Measurements from ENCODE around the gene OR51S1. TPM values are rescaled to one million over a fixed set of nuclear protein-coding genes. Genes with fewer than 3 reads are reported as not detected.
"Not testable (repeated sequence)": the region's sequence is repeated elsewhere in the genome, so short reads cannot be mapped to it uniquely, and the experiment has no call there.

Gene OR51S1, protein sequence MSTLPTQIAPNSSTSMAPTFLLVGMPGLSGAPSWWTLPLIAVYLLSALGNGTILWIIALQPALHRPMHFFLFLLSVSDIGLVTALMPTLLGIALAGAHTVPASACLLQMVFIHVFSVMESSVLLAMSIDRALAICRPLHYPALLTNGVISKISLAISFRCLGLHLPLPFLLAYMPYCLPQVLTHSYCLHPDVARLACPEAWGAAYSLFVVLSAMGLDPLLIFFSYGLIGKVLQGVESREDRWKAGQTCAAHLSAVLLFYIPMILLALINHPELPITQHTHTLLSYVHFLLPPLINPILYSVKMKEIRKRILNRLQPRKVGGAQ
- total RNA-seq = not detected

DNA sequence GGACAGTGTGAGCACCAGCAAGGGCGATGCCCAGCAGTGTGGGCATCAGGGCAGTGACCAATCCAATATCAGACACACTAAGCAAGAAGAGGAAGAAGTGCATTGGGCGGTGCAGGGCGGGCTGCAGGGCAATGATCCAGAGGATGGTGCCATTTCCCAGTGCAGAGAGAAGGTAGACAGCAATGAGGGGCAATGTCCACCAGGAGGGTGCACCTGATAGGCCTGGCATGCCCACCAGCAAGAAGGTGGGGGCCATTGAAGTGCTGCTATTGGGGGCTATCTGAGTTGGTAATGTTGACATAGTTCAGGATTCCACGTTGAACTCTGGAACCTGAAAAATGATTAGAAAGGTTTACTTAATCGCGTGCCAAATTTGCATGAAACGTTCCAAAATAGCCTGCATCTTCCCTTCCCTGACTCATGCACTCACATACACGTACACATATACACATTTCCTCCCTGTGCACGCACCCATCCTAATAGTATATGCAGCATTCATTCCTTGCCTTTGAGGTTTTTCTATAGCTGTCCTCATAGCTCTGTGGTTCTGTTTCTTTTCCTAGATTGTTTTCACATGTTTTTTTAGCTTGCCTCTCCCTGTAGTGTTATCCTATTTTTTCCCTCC lies at the start of gene OR51S1:
TSS of gene OR51S1 (minus strand) at position 301 of the 625 bp plus-strand sequence. CDS start at position 301, 0 bp downstream.
- no peak for DNase-seq (ENCODE audit: low spot score in 2 of 2)
- no peak for FAIRE-seq

DNA sequence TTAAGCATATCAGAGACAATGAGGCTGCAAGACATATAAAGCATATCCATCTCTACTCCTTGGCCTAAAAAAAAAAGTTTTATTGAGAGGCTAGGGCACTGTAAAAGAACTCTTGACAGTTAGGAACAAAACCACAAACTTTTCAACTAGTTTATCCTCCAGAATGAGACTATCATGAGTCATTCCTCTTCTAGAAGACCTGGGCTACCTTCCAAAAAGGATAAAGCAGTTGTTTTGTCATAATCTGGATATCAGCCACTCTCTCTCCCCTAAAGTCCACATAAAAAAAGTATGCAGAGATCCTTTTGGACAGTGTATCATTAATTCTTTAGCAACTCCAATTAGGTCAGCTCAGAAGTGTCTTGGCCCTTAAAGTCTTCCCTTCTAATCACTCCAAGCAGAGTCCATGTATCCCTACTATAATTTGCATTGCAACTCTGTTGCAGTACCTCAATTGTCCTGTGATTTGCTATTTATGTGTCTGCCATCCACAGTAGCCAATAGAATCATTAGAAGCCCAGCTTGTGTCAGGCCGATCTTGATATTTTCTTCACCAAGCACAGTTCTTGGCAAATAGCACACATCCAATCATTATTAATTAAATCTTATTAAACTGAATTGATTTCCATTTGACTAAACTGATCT lies 43.1 kb upstream of the OR51S1 start:
- DNase-seq (ENCODE audit: low spot score in 2 of 2) = no peak
- FAIRE-seq = no peak

DNA sequence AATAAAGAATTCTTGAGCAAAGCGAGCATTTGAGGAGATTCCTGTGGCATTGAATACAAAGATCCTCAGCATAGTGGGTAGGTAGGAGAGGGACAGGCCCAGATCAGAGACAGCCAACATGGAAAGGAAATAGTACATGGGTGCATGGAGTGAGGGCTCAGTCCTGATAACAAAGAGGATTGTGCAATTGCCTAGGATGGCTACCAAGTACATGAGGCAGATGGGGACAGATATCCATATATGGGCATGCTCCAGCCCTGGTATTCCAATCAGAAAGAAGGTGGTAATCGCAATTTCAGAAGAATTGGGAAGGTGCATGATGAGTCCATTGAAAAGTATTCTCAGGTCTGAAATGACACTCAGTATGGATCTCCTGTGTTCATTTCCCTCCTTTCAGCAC lies 41.3 kb upstream of the OR51S1 start:
- no peak for FAIRE-seq
- DNase-seq (ENCODE audit: low spot score in 2 of 2) = no peak

DNA sequence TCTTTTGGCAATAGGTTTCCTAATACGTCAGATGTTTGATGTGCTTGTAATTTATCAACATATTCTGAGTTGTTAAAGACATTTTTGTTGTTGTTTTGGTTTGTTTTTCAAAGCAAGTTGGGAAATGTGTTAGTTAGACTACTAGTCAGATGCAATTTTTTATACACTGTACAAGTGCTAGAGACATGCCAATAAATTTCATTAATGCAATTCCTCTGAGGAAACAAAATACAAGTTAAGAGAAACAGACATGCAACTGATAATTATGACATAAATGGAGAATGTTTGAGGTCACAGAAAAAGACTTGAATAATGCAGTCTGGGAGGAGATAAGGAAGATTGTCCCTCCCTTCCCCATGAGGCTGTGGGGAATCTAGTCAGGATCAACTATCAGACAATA lies 38.6 kb upstream of the OR51S1 start:
- DNase-seq (ENCODE audit: low spot score in 2 of 2) (no peak), FAIRE-seq (no peak)

DNA sequence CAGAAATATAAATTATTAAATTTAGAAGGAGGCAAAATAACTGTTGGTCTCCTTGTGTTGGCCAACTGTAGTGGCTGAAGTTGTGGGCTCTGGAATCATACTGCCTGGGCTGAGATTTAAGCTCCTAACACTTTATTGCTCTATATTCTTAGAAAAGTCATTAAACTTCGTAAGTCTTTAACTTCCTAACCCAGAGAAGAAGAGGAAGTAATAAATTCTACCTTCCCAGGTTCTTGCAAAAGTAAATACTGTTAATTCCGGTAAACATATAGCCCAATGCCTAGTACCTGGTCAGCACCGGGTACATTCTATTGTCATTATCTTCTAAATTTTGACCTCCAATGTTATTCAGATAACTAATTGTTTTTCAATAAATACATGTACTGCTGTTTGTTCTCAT lies 37.2 kb upstream of the OR51S1 start:
- FAIRE-seq (no peak), DNase-seq (ENCODE audit: low spot score in 2 of 2) (no peak)

DNA sequence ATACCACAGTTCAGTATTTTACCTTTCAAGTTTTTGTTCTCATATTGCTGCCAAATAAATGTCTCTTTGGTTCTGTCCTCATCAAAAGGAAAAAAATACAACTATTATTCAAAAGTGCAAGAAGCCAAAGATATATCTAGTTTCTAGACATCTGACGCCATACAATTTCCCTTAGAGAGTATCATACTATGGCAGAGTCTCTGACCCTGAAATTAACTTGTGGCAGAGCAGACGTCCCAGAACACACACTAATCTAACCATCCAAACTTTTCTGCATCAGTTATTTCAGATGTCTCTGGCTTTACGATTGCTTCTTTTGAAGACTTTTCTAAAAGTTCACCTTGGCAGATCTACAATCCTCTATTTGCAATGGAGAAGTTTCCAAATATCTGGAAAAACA lies 35.4 kb upstream of the OR51S1 start:
- no peak for FAIRE-seq

DNA sequence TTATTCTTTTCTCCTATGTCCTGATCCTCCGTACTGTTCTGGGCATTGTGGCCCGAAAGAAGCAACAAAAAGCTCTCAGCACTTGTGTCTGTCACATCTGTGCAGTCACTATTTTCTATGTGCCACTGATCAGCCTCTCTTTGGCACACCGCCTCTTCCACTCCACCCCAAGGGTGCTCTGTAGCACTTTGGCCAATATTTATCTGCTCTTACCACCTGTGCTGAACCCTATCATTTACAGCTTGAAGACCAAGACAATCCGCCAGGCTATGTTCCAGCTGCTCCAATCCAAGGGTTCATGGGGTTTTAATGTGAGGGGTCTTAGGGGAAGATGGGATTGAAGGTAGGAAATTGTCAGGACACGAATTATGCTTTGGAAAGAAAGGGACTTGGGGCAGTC lies 33.5 kb upstream of the OR51S1 start:
- DNase-seq (ENCODE audit: low spot score in 2 of 2) = no peak
- FAIRE-seq = no peak

More for the DNA sequence above, 35.4 kb upstream of the OR51S1 start:
- no peak for DNase-seq (ENCODE audit: low spot score in 2 of 2)

DNA sequence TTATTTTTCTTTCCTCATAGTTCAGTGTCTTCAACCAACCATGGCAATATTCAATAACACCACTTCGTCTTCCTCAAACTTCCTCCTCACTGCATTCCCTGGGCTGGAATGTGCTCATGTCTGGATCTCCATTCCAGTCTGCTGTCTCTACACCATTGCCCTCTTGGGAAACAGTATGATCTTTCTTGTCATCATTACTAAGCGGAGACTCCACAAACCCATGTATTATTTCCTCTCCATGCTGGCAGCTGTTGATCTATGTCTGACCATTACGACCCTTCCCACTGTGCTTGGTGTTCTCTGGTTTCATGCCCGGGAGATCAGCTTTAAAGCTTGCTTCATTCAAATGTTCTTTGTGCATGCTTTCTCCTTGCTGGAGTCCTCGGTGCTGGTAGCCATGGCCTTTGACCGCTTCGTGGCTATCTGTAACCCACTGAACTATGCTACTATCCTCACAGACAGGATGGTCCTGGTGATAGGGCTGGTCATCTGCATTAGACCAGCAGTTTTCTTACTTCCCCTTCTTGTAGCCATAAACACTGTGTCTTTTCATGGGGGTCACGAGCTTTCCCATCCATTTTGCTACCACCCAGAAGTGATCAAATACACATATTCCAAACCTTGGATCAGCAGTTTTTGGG lies 33.0 kb upstream of the OR51S1 start, which contains the start of gene OR51T1:
TSS of gene OR51T1 (plus strand) at position 41 of the 641 bp plus-strand sequence. CDS start at position 41, 0 bp downstream.
- FAIRE-seq (no peak), DNase-seq (ENCODE audit: low spot score in 2 of 2) (no peak)

DNA sequence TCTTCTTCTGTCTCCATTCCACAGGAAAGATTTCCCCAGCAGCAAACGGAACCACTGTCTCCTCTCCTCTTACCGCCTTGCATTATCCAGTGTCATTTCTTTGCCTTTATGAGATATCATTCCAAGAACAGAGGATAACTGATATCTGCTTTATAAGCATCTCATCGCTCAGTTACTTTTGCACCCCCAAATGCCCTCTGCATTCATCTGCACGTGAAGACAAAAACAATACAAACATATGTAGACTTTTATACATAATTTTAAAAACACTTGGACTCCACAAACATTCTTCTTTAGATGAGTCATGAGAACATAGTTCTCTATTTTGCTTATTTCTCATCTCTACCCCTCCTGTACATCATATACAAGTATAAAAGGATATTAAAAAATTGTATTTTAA lies 32.2 kb upstream of the OR51S1 start:
- no peak for FAIRE-seq
- DNase-seq (ENCODE audit: low spot score in 2 of 2) = no peak

DNA sequence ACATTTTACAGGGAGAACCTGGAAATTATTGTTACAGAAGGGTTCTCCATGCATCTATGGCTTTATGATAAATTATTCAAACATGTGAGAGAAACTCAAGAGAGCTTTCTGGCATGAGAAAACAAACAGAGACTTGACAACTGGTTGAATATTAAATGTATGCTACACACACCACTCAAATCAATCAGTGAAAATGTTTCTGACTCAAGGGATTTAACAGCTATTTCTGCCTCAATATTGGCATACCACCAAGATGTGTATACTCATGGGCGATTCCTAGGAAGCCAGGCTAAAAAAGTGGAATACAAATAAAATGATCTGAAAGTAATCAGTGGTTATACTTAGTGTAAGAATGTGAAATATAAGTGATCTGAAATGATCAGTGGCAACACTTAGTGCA lies 16.8 kb upstream of the OR51S1 start:
- DNase-seq (ENCODE audit: low spot score in 2 of 2) (no peak), FAIRE-seq (no peak)

DNA sequence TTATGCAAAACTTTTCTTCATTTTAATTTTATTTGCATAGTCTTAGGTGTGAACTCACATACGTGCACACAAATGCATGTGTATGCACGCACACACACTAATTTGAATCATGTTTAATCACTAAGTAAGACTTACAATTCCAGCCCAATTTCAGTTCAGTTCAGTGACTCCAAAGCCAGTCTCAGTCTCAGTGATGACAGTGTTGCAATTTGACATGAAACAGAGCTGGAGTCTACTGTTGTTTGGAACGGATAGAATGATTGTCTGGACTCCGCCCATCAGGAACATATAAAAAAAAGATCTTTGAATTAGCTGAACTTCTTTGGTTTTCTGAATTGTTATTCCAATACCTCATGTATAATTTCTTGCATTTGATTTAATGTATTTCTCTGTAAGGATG lies 14.9 kb upstream of the OR51S1 start:
- FAIRE-seq (no peak), DNase-seq (ENCODE audit: low spot score in 2 of 2) (no peak)

DNA sequence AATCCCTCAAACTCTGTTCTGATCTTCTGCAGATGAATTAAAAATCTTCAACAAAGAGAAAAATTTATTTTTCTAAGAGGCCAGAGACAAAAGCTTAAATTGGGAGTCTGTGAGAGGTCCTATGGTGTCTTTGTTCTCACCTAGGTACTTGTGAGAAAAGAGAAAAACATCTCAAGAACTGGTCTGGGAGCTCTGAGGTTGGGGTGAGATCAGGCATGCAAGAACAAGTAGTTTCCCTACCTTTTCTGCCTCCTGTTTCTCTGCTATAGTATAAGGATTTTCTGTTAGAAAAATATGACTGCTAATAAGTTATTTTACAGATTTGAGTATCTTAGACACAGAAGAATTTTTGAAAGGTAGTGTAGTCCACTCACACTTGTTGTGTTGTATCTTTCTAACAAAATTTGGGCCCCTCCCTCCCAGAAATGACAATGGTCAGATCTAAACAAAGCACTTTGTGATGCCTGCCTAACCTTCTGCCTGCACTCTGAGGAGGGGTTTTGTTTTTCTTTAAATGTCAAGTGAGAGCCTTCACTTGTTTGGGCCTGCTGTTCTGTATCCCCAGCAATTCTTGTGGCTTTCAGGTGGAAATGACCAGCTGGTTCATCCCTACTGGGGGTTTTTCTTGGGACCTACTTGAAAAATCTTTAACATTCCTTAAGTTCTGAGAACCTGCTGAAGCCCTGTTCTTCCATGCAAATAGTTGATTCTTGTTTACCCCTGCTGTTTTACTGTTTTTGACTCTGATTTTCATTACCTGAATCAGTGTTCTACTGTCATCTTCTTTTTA lies 13.6 kb upstream of the OR51S1 start:
- FAIRE-seq (no peak), DNase-seq (ENCODE audit: low spot score in 2 of 2) (no peak)

DNA sequence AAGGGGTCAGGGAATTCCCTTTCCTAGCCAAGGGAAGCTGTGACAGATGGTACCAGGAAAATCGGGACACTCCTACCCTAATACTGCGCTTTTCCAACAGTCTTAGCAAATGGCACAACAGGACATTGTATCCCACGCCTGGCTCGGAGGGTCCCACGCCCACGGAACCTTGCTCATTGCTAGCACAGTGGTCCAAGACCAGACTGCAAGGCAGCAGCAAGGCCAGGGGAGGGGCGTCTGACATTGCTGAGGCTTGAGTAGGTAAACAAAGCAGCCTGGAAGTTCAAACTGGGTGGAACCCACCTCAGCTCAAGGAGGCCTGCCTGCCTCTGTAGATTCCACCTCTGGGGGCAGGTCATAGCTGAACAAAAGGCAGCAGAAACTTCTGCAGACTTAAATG lies 5.3 kb upstream of the OR51S1 start:
- DNase-seq (ENCODE audit: low spot score in 2 of 2); FAIRE-seq: not testable (repeated sequence)

DNA sequence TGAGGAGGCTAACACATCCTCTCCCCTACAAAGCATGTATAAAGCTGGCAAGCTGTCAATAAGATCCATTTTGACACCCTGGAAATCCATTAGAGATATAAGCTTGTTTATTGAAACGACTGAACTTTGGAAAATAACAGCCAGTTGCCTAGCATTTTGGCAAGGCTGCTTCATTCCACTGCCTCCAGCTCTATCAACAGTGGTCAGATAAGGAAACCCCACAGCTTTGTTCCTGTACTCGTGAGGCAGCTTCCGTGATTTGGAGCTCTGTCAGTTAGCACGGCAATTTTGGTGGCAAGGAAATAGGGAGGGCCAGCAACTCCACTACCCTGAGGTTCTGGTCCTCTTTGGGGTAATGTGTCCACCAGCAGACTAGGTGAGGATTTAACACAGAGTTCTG lies 2.0 kb upstream of the OR51S1 start:
- FAIRE-seq = no peak
- no peak for DNase-seq (ENCODE audit: low spot score in 2 of 2)

DNA sequence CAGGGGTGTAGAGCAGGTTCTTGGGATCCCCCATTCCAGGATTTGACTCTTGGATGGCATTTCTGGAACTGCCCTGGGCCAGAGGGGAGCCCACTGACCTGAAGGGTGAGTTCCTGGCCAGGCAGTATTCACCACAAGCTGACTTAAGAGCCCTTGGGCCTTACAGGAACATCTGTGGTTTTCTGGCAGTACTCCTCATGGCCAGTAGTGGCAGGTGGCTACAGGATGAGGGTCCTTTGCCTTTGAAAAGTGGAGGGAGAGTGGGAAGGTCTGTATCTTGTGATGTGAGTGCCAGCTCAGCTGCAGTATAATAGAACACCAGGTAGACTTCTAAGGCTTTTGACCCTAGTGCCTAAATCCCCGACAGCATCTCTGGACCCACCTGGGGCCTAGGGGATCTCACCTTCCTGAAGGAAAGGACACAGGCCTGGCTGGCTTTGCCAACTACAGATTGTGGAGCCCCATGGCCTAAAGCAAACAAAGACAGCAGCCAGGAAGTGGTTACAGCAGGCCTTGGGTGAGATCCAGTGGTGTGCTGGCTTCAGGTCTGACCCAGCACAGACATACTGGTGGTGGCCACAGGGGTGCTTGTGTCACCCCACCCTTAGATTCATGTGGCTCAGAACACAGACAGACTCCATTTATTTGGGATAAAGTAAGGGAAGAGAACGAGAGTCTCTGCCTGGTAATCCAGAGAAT lies 9.0 kb downstream of the OR51S1 start:
- FAIRE-seq = no peak
- no peak for DNase-seq (ENCODE audit: low spot score in 2 of 2)

DNA sequence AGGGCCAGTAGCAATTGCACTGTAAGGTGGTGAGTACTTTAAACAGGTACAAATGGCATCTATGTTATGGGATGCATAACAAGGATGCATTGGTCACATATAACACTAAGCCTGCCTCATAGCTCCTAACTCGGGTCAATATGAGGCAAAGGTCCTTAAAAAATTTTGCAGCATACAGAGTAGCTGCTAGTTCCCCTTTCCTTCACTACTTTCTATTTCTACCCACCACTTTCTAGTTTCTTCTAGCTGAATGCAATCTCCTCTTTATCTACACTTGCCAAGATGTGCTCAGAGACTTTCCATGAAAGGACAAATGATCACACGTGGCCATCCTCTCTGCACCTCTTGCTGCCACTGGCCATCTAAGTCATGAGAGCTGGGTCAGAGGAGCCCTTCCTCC lies 18.1 kb downstream of the OR51S1 start:
- no peak for FAIRE-seq

DNA sequence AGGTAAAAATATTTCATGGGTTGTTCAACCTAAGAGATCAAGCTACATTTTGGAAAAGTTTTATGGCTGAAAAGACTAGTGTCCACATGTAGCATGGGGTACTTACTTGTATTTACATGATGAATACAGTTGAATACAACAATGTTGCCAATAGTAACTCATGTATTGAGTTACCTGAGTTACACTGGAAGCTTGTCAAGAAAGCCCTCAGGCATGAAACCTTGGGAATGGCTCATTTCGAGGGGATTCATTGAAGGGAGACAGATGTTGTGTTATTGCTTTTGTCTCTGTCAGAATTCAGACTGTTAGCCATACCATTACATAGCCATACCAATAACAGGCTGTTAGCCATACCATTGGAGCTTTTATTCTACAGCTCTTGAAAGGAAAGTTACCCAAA lies 18.7 kb downstream of the OR51S1 start:
- FAIRE-seq = no peak
- DNase-seq (ENCODE audit: low spot score in 2 of 2) = no peak

More for the DNA sequence above, 18.1 kb downstream of the OR51S1 start:
- no peak for DNase-seq (ENCODE audit: low spot score in 2 of 2)

DNA sequence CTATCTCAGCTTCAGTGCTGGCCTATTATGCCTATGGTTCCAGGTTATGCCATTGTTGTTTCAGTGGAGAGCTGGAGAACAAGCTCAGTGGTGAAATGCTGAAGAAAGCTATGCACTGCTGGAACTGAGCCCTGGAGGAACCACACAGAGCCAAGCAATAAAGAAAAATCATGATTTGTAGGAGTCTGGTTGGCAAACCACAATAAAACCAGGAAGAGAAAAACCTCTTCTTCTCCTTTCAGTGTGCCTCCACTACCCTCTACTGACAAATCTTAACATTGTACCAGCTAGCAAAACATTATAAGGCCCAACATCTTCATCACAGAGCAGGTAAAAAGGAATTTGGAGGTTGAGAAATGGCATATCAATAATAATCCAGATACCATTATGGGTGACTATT lies 22.6 kb downstream of the OR51S1 start:
- no peak for DNase-seq (ENCODE audit: low spot score in 2 of 2)
- no peak for FAIRE-seq

DNA sequence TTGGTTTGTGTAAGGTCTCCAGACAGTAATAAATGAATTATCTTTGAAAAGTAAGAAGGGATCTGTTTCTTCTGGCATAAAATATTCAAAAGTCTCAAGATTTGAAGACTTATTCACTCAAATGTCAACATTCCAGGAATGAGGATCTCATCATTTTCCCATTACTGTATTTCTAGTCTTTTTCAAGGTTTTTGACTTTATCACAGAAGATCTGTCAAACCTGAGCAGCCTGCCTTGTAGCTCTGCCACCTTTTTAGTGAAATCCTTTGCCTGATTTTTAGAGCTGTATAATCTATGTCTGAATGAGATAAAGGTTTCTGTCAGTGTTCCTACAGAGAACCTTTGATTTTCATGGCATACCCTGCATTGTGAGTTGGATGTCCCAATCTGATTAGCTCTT lies 23.9 kb downstream of the OR51S1 start:
- no peak for FAIRE-seq

DNA sequence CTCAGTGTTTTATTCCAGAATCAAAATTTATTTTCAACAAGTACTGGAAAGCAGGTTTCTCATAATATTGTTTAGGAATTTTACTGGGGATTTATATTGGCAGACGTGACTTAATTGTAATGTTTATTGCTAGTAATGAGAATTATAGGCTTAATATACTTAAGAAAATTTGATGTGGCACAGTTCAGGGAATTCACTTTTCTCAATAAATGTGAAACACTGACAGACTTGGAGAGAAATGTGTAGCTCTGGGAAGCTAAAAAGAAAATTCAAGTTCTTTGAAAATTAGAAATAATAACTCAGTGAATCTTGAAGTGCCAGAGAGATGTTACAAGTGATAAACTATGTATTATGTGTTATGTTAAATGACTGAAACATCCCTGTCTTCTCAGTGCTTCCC lies 28.0 kb downstream of the OR51S1 start, which contains the start of gene OR51F2:
TSS of gene OR51F2 (plus strand) at position 301 of the 400 bp plus-strand sequence. CDS start 101 bp downstream, outside the sequence.
- no peak for DNase-seq (ENCODE audit: low spot score in 2 of 2)
- FAIRE-seq = no peak

More for the DNA sequence above, 23.9 kb downstream of the OR51S1 start:
- no peak for DNase-seq (ENCODE audit: low spot score in 2 of 2)

Measured in frontal cortex (tissue), 4 donors.